Gastroesophageal sphincter (tissue), 4 donors: ENCODE results near the gene FCER2. TPM values are rescaled to one million over a fixed set of nuclear protein-coding genes. Genes with fewer than 3 reads are reported as not detected.
A peak's percentile ranks its signal among the peaks of the same experiment; 100 is the strongest.

ENCODE experiments used
- ATAC-seq: fragments of 150-250 bp; one replicate; pipeline ENCODE4 v1.9.1; 2016; ENCODE audit warnings: mild to moderate bottlenecking, moderate library complexity
- H3K27ac ChIP-seq, 4 donors: fragments of 200-600 bp; sonication (generic) in 3 of 4; 1 replicate in 3 of 4; 2 replicates in 1 of 4; pipeline ENCODE4 v1.5.1; 2016 to 2019
- H3K27me3 ChIP-seq: fragments of 200-600 bp; sonication (generic); one replicate; pipeline ENCODE4 v1.5.1; 2019
- H3K36me3 ChIP-seq, 2 donors: fragments of 200-600 bp; sonication (generic); one replicate each; pipeline ENCODE4 v1.5.1; 2019; ENCODE audit warnings: control low read depth in 1 of 2
- H3K4me1 ChIP-seq, 3 donors: fragments of 200-600 bp; sonication (generic); 1 replicate in 2 of 3; 2 replicates in 1 of 3; pipeline ENCODE4 v1.5.1; 2016 to 2019; ENCODE audit warnings: control low read depth in 2 of 3
- H3K4me3 ChIP-seq, 2 donors: fragments of 200-600 bp; sonication (generic); one replicate each; pipeline ENCODE4 v1.5.1; 2019; ENCODE audit warnings: mild to moderate bottlenecking in 1 of 2, moderate library complexity in 1 of 2
- H3K9me3 ChIP-seq, 3 donors: fragments of 200-600 bp; sonication (generic); one replicate each; pipeline ENCODE4 v1.5.1; 2017 to 2019; ENCODE audit warnings: control low read depth in 2 of 3
- EP300 ChIP-seq: sonication (generic); formaldehyde crosslinking; IDR thresholded peaks from one replicate; pipeline ENCODE4 v1.6.1; 2017; ENCODE audit warnings: antibody characterized with exemption, mild to moderate bottlenecking
- POLR2A ChIP-seq, 2 donors: fragments of 450-650 bp; IDR thresholded peaks; one replicate each; pipeline ENCODE4 v1.6.1; 2017; ENCODE audit warnings: antibody characterized with exemption in 2 of 2, mild to moderate bottlenecking in 2 of 2, moderate library complexity in 1 of 2
- POLR2AphosphoS5 ChIP-seq: sonication (generic); formaldehyde crosslinking; IDR thresholded peaks from one replicate; pipeline ENCODE4 v1.6.1; 2017; ENCODE audit warnings: antibody characterized with exemption
- WGBS, 2 donors: methylation state at CpG; one replicate each; pipeline ENCODE4 v1.1.5; 2018; ENCODE audit warnings: low coverage in 1 of 2; 5-methylcytosine and 5-hydroxymethylcytosine counted together
- total RNA-seq, 4 donors: library from RNA; depleted of rRNA; stranded (reverse); fragments of >200 nt; gene quantifications; one replicate each; pipeline ENCODE4 v1.1.0, GENCODE V29; 2016
- TF ChIP-seq, protein P1 (sequence below), 4 experiments: fragments of 200-600 bp in 2 of 4; fragments of 450-650 bp in 2 of 4; sonication (generic) in 1 of 4; IDR thresholded peaks; one replicate each; pipeline ENCODE4 v1.5.1; 2017 to 2019; ENCODE audit warnings: antibody characterized with exemption in 4 of 4, mild to moderate bottlenecking in 2 of 4, moderate library complexity in 2 of 4

The FCER2 gene
- total RNA-seq, 4 donors from 2014 or later = 1.2 TPM; not detected in 3

DNA sequence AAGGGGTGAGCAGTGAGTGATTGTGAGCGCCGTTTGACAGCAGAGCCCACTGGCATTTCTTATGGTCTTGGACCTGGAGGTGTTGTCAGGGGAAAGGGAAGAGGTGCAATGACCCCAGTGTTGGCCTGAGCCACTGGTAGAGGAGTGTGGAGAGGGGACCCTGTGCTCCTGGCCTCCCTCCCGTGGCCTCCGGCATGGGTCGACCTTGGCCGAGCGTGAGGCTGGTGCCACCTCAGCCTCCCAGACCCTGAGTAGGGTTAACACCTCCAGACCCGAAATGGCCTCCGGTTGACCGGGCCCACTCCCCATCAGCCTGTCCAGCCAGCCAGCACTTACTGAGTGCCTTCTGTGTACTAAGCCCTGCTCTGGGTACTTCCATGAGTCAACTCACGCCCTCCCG is 14.8 kb downstream of the FCER2 start:
- Histone ChIP-seq H3K36me3 (peaks cover 0 to 33% of the 10 kb centered on the region in 2 donors), H3K27me3 (peaks cover 30% of the 10 kb centered on the region), H3K4me3 (no peak overlapping the region), H3K4me1 (peaks cover 0 to 8% (median under 1%) of the 10 kb centered on the region in 3 donors), H3K9me3 (no peaks in the 10 kb centered on the region), H3K27ac (no peak overlapping the region)
- TF ChIP-seq, protein P1, sequence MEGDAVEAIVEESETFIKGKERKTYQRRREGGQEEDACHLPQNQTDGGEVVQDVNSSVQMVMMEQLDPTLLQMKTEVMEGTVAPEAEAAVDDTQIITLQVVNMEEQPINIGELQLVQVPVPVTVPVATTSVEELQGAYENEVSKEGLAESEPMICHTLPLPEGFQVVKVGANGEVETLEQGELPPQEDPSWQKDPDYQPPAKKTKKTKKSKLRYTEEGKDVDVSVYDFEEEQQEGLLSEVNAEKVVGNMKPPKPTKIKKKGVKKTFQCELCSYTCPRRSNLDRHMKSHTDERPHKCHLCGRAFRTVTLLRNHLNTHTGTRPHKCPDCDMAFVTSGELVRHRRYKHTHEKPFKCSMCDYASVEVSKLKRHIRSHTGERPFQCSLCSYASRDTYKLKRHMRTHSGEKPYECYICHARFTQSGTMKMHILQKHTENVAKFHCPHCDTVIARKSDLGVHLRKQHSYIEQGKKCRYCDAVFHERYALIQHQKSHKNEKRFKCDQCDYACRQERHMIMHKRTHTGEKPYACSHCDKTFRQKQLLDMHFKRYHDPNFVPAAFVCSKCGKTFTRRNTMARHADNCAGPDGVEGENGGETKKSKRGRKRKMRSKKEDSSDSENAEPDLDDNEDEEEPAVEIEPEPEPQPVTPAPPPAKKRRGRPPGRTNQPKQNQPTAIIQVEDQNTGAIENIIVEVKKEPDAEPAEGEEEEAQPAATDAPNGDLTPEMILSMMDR (IDR thresholded peaks at IDR 0.05) = no peak
- TF ChIP-seq POLR2AphosphoS5 = no peak
- no peak for TF ChIP-seq POLR2A (IDR thresholded peaks at IDR 0.05)
- no peak for TF ChIP-seq EP300
- no peak for ATAC-seq
- 82 to 87% methylated on average over 4 to 7 of the region's 12 CpGs for WGBS, 2 donors

DNA sequence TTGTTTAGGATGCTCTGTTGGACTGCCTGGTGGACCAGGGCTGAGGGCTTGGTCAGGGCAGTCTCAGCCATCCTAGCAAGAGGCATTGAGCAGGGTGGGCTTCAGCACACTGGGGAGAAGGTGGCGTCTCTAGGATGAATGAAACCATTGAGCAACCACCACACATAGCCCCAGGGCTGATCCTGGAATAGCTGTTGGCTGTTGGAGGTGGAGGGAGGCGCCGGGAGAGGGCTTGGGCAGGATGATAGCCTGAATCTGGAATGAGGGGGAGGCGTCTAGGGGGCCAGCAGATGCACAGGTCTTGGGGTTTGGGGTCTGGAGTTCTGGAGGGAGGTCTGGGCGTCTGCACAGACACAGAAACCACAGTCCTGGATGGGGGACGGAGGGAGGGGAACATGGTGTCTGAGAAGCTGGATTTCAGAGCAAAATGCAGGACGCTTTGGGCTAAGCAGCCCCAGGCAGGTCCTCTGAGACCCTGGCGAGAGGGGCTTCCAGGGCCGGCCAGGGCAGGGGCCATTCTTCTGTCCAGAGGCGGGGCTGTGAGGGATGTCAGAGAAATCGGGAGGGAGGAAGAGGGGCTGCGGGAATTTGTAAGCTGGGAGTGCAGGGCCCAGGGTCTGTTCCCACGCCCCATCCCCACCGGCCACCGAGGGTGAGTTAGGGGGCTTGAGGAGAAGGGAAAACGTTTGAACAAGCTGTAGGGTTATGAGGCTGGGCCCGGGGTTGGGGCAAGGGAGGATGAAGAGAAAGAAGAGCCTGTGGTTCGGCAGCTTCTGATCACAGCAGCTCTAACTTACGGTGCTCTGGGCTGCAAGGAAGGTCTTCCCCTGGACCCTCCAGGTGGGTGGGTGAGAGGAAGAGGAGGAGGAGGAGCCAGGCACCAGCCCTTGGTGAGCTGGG is 16.1 kb downstream of the FCER2 start:
- no peaks in the 10 kb centered on the region for H3K9me3 ChIP-seq
- no peak overlapping the region for H3K27ac ChIP-seq
- no peak overlapping the region for H3K4me3 ChIP-seq
- ATAC-seq = no peak
- peaks cover 20% of the 10 kb centered on the region for H3K27me3 ChIP-seq
- peaks cover 0 to 34% of the 10 kb centered on the region in 2 donors for H3K36me3 ChIP-seq
- WGBS, 2 donors = 24 to 36% methylated on average over 4 to 11 of the region's 19 CpGs
- H3K4me1 ChIP-seq = peaks cover 0 to 20% (median 8%) of the 10 kb centered on the region in 3 donors
- TF ChIP-seq, protein P1 (IDR thresholded peaks at IDR 0.05) = no peak
- TF ChIP-seq POLR2A (IDR thresholded peaks at IDR 0.05) = no peak
- TF ChIP-seq POLR2AphosphoS5 = no peak

DNA sequence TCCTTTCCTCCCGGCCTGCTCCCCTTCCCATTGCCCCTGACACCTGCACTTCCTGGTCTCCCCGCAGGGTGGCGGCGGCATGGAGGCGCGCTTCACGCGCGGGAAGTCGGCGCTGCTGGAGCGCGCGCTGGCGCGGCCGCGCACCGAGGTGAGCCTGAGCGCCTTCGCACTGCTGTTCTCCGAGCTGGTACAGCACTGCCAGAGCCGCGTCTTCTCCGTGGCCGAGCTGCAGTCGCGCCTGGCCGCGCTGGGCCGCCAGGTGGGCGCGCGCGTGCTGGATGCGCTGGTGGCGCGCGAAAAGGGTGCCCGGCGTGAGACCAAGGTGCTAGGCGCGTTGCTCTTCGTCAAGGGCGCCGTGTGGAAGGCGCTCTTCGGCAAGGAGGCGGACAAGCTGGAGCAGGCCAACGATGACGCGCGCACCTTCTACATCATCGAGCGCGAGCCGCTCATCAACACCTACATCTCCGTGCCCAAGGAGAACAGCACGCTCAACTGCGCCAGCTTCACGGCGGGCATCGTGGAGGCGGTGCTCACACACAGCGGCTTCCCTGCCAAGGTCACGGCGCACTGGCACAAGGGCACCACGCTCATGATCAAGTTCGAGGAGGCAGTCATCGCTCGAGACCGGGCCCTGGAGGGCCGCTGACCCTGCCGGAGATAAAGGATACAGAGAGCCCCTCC is 19.6 kb downstream of the FCER2 start:
- peaks cover 0 to 26% (median 8%) of the 10 kb centered on the region in 3 donors for H3K4me1 ChIP-seq
- peaks cover 0 to 34% of the 10 kb centered on the region in 2 donors for H3K36me3 ChIP-seq
- peaks cover 28% of the 10 kb centered on the region for H3K27me3 ChIP-seq
- TF ChIP-seq POLR2A (IDR thresholded peaks at IDR 0.05) = no peak
- no peak for TF ChIP-seq EP300
- no peak for TF ChIP-seq POLR2AphosphoS5
- TF ChIP-seq, protein P1 (IDR thresholded peaks at IDR 0.05) = no peak
- peak overlapping the region in 1 of 2 donors; percentile 99 for H3K4me3 ChIP-seq
- H3K27ac ChIP-seq = peak overlapping the region in 2 of 4 donors; percentile 85 to 92
- 0 to 95% methylated on average over 1 to 12 of the region's 74 CpGs for WGBS, 2 donors
- no peaks in the 10 kb centered on the region for H3K9me3 ChIP-seq
- ATAC-seq = no peak

DNA sequence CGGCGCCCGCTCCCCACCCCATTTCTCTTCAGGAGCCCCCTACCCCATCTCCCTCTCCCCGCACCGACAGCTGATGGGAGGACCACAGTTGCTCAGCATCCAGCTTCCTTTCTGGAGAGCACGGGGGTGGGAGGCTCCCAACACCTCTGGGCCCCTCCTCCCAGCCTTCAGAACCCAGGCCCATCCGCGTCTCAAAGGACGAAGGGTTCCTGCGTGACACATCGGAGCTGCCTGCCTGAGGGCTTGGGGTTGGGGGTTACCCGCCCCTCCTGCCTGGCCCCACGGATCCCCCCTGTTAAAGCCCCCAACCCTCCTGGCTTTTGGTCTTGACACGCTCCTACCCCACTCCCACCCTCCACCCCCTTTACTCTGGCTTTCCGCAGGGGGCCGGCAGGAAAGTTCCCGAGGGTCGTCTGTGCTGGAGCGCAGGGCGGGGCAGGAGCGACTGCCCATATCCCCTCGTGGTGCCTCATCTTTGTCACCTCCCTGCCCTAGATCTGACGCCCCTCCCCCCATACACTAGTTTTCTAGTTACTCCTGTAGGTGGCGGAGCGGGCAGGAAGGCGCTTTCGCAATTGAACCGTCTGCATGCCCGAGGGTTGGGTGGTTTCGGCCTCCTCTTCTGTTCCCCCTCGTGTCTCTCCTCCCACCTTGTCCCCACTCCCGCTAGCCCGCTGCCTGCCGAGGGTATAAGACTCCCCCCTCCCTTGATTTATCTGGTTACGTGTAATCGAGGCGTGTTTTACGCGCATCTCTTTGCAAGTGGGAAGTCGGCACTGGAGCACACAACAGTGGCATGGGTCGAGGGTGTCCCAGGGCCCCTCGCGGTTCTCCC is 20.4 kb downstream of the FCER2 start:
- Histone ChIP-seq H3K27me3 (peaks cover 36% of the 10 kb centered on the region), H3K9me3 (no peaks in the 10 kb centered on the region), H3K36me3 (peaks cover 0 to 34% of the 10 kb centered on the region in 2 donors), H3K4me3 (peak overlapping the region; percentile 92 to 99), H3K4me1 (peaks cover 0 to 26% (median 8%) of the 10 kb centered on the region in 3 donors), H3K27ac (peak overlapping the region; percentile 62 to 92 (median 84))
- WGBS, 2 donors = 0 to 9% methylated on average over 5 to 29 of the region's 43 CpGs
- peak; percentile 66 for ATAC-seq
- no peak for TF ChIP-seq EP300
- TF ChIP-seq, protein P1 (IDR thresholded peaks at IDR 0.05) = peak in 3 of 4 experiments; percentile 52 to 67 (median 61)
